Activated naive CD8-positive, alpha-beta T cell treated with anti-CD3 and anti-CD28 coated beads, Interleukin-2, amount 50 U/mL, for 16 hours (primary cell): ENCODE measurements around the gene EFCAB8.
A peak's percentile ranks its signal among the peaks of the same experiment; 100 is the strongest.

Experiments
- DNase-seq: peaks from one replicate; pipeline ENCODE4 v3.0.0-alpha.2; 2020; ENCODE audit warnings: low read depth, low spot score

Gene EFCAB8

GRCh38 chr20:32858701-32859372 is at the start of gene EFCAB8:
Gene EFCAB8, plus strand, starts transcription at chr20:32858923. Its CDS starts 4,870 bp downstream, at chr20:32863793.
- no peak for DNase-seq

GRCh38 chr20:32809907-32810306 is 48.8 kb upstream of the EFCAB8 start:
- no peak for DNase-seq

- DNase-seq = no peak
These were observed 47.8 kb upstream of the EFCAB8 start for GRCh38 chr20:32810941-32811340.

- DNase-seq = no peak
These were observed 46.8 kb upstream of the EFCAB8 start for GRCh38 chr20:32811886-32812285.

- DNase-seq = peak; percentile 76
These were observed 38.6 kb upstream of the EFCAB8 start for GRCh38 chr20:32819992-32820697.

GRCh38 chr20:32820698-32821377 is 37.9 kb upstream of the EFCAB8 start:
- DNase-seq = no peak

- no peak for DNase-seq
These were observed 36.5 kb upstream of the EFCAB8 start for GRCh38 chr20:32822225-32822624.

- DNase-seq = no peak
These were observed 35.6 kb upstream of the EFCAB8 start for GRCh38 chr20:32823078-32823477.

- no peak for DNase-seq
These were observed 34.8 kb upstream of the EFCAB8 start for GRCh38 chr20:32823737-32824588.

GRCh38 chr20:32828029-32828680 is 30.6 kb upstream of the EFCAB8 start:
- DNase-seq = no peak

GRCh38 chr20:32829311-32830005 is 29.3 kb upstream of the EFCAB8 start:
- no peak for DNase-seq

- DNase-seq = no peak
These were observed 28.3 kb upstream of the EFCAB8 start for GRCh38 chr20:32830437-32830836.

- no peak for DNase-seq
These were observed 26.7 kb upstream of the EFCAB8 start for GRCh38 chr20:32831982-32832381.

GRCh38 chr20:32832664-32833063 is 26.1 kb upstream of the EFCAB8 start:
- no peak for DNase-seq

- no peak for DNase-seq
These were observed 23.8 kb upstream of the EFCAB8 start for GRCh38 chr20:32834972-32835371.

- no peak for DNase-seq
These were observed 21.6 kb upstream of the EFCAB8 start for GRCh38 chr20:32837157-32837556.

GRCh38 chr20:32839227-32839981 is 19.3 kb upstream of the EFCAB8 start:
- no peak for DNase-seq

GRCh38 chr20:32839982-32840285 is 18.8 kb upstream of the EFCAB8 start:
- DNase-seq = no peak

- DNase-seq = no peak
These were observed 17.5 kb upstream of the EFCAB8 start for GRCh38 chr20:32841174-32841573.

- DNase-seq = no peak
These were observed 17.1 kb upstream of the EFCAB8 start for GRCh38 chr20:32841632-32842031.
